K562 (cell line): ENCODE results near the gene RETSAT. TPM values are rescaled to one million over a fixed set of nuclear protein-coding genes. Genes with fewer than 3 reads are reported as not detected.

Source experiments
- ATAC-seq: fragments of 200-7000 bp; cut with Tn5 transposase; 3 replicates; pipeline ENCODE4 v1.9.1; 2020; ENCODE audit warnings: moderate library complexity
- BruUV-seq: library from RNA; stranded (reverse); fragments of 400-500 nt; replicated peaks from 2 replicates; lab custom pipeline; 2021; lab: Mats Ljungman, UMichigan
- CTCF ChIA-PET: fragments of 300-600 bp; formaldehyde crosslinking; extraction: SDS; loops from one replicate; lab custom pipeline; 2021; ENCODE audit warnings: low intra/inter-chr PET ratio; lab: Yijun Ruan, JAX
- POLR2A ChIA-PET: fragments of 300-600, 350-650 bp; sonication (Branson Sonifier 250); formaldehyde crosslinking; extraction: SDS; loops from one replicate; lab custom pipeline; 2021; ENCODE audit warnings: antibody characterized with exemption, inconsistent platforms; lab: Yijun Ruan, JAX
- DNase-seq, 4 experiments: peaks; one replicate each; pipeline versions ENCODE4 v3.0.0 to v3.0.0-alpha.2; 2011 to 2018; ENCODE audit warnings: low spot score in 3 of 4, mixed read lengths in 3 of 4; ENCODE audit errors: extremely low read depth in 1 of 4
- FAIRE-seq: peaks from 2 replicates; lab custom pipeline; 2011; peaks lifted over from hg19 to GRCh38; lab: Jason Lieb, UNC
- H2AFZ ChIP-seq: 2 replicates; pipeline ENCODE4 v1.6.0; 2011; ENCODE audit warnings: low read depth, low read length, control low read depth, inconsistent platforms
- H3K27ac ChIP-seq: fragments of 200-600 bp; 3 replicates; pipeline ENCODE4 v1.8.0; 2011; ENCODE audit warnings: low read depth, mild to moderate bottlenecking, control low read depth, inconsistent platforms, low read length, moderate library complexity, mixed read lengths; ENCODE audit errors: extremely low read depth
- H3K27me3 ChIP-seq, 2 experiments: fragments of 300-600 bp in 1 of 2; 2 replicates in 1 of 2; 3 replicates in 1 of 2; pipeline versions ENCODE4 v1.6.0 to v1.8.0; 2011; ENCODE audit warnings: inconsistent platforms in 2 of 2, low read length in 2 of 2, mild to moderate bottlenecking in 1 of 2, mixed read lengths in 1 of 2, moderate library complexity in 1 of 2; ENCODE audit not compliant: control insufficient read depth in 2 of 2, insufficient read depth in 2 of 2
- H3K36me3 ChIP-seq: fragments of 300-600 bp; 3 replicates; pipeline ENCODE4 v1.8.0; 2011; ENCODE audit warnings: mild to moderate bottlenecking, low read length, inconsistent platforms; ENCODE audit not compliant: control insufficient read depth, insufficient read depth
- H3K4me1 ChIP-seq, 2 experiments: fragments of 200-600 bp in 1 of 2; replicated peaks in 1 of 2; 2 replicates in 1 of 2; 3 replicates in 1 of 2; pipeline versions ENCODE4 v1.5.1 to v1.8.0; 2011; ENCODE audit warnings: inconsistent platforms in 2 of 2, low read length in 2 of 2, mild to moderate bottlenecking in 1 of 2, mixed read lengths in 1 of 2, moderate library complexity in 1 of 2; ENCODE audit not compliant: control insufficient read depth in 2 of 2, insufficient read depth in 2 of 2
- H3K4me2 ChIP-seq: 2 replicates; pipeline ENCODE4 v1.6.1; 2011; ENCODE audit warnings: low read length, control low read depth, inconsistent platforms, mixed read lengths; ENCODE audit not compliant: insufficient read depth
- H3K4me3 ChIP-seq: fragments of 200-600 bp; sonication (generic), shearing (Covaris generic); 2 replicates; pipeline ENCODE4 v1.5.1; 2016; ENCODE audit warnings: control low read depth, inconsistent platforms
- H3K79me2 ChIP-seq: fragments of 200-600 bp; 3 replicates; pipeline ENCODE4 v1.8.0; 2011; ENCODE audit warnings: low read length, inconsistent platforms; ENCODE audit not compliant: control insufficient read depth, insufficient read depth
- H3K9ac ChIP-seq, 2 experiments: 2 replicates each; pipeline versions ENCODE4 v1.6.0 to v1.6.1; 2011; ENCODE audit warnings: low read depth in 2 of 2, low read length in 2 of 2, control low read depth in 1 of 2, inconsistent platforms in 1 of 2, mild to moderate bottlenecking in 1 of 2, mixed read lengths in 1 of 2; ENCODE audit not compliant: insufficient read depth in 1 of 2
- H3K9me1 ChIP-seq: one replicate; pipeline ENCODE4 v1.6.0; 2011; ENCODE audit warnings: inconsistent platforms, mild to moderate bottlenecking, low read length, moderate library complexity; ENCODE audit not compliant: control insufficient read depth, insufficient read depth
- H3K9me3 ChIP-seq: replicated peaks from 2 replicates; pipeline ENCODE4 v1.5.1; 2011; ENCODE audit warnings: low read depth, low read length, inconsistent platforms; ENCODE audit not compliant: control insufficient read depth, insufficient read depth
- H4K20me1 ChIP-seq: replicated peaks from 2 replicates; pipeline ENCODE4 v1.6.1; 2011; ENCODE audit warnings: low read length, inconsistent platforms, mixed read lengths; ENCODE audit not compliant: control insufficient read depth, insufficient read depth
- ETS2 ChIP-seq: IDR thresholded peaks from 2 replicates; pipeline ENCODE4 v1.6.1; 2016; ENCODE audit warnings: borderline replicate concordance, missing genetic modification characterization, mild to moderate bottlenecking, moderate library complexity, missing compliant biosample characterization; ENCODE audit not compliant: poor library complexity, severe bottlenecking
- FOXK2 ChIP-seq, 2 experiments: fragments of 450-650 bp; IDR thresholded peaks in 1 of 2; conservative IDR thresholded peaks in 1 of 2; 2 replicates each; pipeline ENCODE4 v1.6.1; 2016; ENCODE audit warnings: low read depth in 2 of 2, mild to moderate bottlenecking in 1 of 2
- MCM2 ChIP-seq: fragments of 450-650 bp; IDR thresholded peaks from 2 replicates; pipeline ENCODE4 v1.6.1; 2017; ENCODE audit warnings: low read depth, mild to moderate bottlenecking
- RUNX1 ChIP-seq: sonication (generic); IDR thresholded peaks from 2 replicates; pipeline ENCODE4 v1.6.1; 2016; ENCODE audit warnings: antibody characterized with exemption, low read depth
- ZNF324 ChIP-seq: fragments of 250-450 bp; sonication (Bioruptor Pico); IDR thresholded peaks from 2 replicates; pipeline ENCODE4 v1.4.0; 2020; ENCODE audit warnings: mild to moderate bottlenecking
- WGBS: fragments of 100-300 bp; shearing (Covaris generic); methylation state at CpG from one replicate; pipeline ENCODE4 v1.1.6; 2016; ENCODE audit warnings: low coverage, mixed read lengths; ENCODE audit not compliant: insufficient coverage; ENCODE audit errors: missing lambda C conversion rate; 5-methylcytosine and 5-hydroxymethylcytosine counted together
- in situ Hi-C: fragments of 300-500 bp; cut with MboI; formaldehyde crosslinking; loops from 4 replicates; pipeline ENCODE4 v1.15.0; 2018; ENCODE audit warnings: inconsistent platforms, mixed read lengths
- intact Hi-C: fragments of 100-400 bp; cut with micrococcal nuclease; formaldehyde crosslinking; loops from 2 replicates; pipeline ENCODE4 v1.14.2; 2022
- polyA plus RNA-seq, 8 experiments: library from polyadenylated mRNA; depleted of rRNA in 4 of 8; stranded (reverse) in 5 of 8; unstranded in 3 of 8; fragments of >200 nt; fragmentation: Nextera tagmentation in 2 of 8; fragmentation: Illumina TruSeq in 1 of 8; extraction: Ambion mirVana in 2 of 8; extraction: Trizol in 1 of 8; gene quantifications; 2 replicates each; pipeline versions ENCODE4 v1.2.1 to v1.2.3, GENCODE V29; 2011 to 2014; ENCODE audit warnings: inconsistent platforms in 1 of 8, missing spikeins in 1 of 8
- total RNA-seq, 7 experiments: library from RNA; depleted of rRNA in 6 of 7; stranded (reverse); fragments of >200 nt in 6 of 7; fragmentation: Illumina TruSeq in 2 of 7; extraction: Trizol in 2 of 7; gene quantifications; 2 replicates each; pipeline versions ENCODE4 v1.2.1 to v1.2.3, GENCODE V29; 2011 to 2021; ENCODE audit warnings: low replicate concordance in 1 of 7
- TF ChIP-seq, protein P1 (sequence below): fragments of 450-650 bp; formaldehyde crosslinking; conservative IDR thresholded peaks from 2 replicates; pipeline ENCODE4 v1.4.0; 2022; ENCODE audit warnings: mild to moderate bottlenecking, missing genetic modification characterization

Gene RETSAT
- total and polyA plus RNA-seq, 9 of the 15 experiments (the other 6 are each of a cell fraction or from before 2014, with no cell fraction given): 1.9 to 21.6 (median 16.5) TPM

DNA sequence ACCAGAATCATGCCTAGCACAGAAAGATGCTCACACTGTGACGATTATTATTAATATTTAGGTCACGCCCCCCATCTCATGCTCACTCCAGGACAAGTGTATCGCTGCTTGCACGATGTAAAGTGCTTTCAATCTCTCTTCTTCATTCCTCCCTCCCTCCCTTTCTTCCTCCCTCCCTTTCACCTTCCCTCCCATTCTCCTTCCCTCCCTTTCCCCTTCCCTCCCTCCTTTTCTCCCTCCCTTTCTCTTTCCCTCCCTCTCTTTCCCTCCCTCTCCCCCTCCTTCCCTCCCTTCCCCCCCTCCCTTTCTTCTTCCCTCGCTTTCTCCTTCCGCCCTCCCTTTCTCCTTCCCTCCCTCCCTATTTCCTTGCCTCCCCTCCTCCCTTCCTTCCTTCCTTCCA is 46.1 kb downstream of the RETSAT start:
- TF ChIP-seq RUNX1 (no peak), FOXK2 (conservative IDR thresholded peaks at IDR 0.05 in 1 of 2, IDR thresholded peaks at IDR 0.05 in 1 of 2; ENCODE audit: low read depth in 2 of 2) (no peak), ZNF324 (CRISPR knock-in tag) (no peak), ETS2 (tag) (no peak), MCM2 (no peak)
- TF ChIP-seq, protein P1, sequence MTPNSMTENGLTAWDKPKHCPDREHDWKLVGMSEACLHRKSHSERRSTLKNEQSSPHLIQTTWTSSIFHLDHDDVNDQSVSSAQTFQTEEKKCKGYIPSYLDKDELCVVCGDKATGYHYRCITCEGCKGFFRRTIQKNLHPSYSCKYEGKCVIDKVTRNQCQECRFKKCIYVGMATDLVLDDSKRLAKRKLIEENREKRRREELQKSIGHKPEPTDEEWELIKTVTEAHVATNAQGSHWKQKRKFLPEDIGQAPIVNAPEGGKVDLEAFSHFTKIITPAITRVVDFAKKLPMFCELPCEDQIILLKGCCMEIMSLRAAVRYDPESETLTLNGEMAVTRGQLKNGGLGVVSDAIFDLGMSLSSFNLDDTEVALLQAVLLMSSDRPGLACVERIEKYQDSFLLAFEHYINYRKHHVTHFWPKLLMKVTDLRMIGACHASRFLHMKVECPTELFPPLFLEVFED (CRISPR knock-in tag): no peak
- ATAC-seq: no peak
- intact Hi-C loops (no loop called here), in situ Hi-C loops (loop anchor here (10.0 kb wide), 1 partner anchor 383 kb away; no protein-coding TSS in a partner anchor)
- Histone ChIP-seq H3K27me3 (peaks cover 15 to 31% of the 10 kb centered on the region in 2 experiments), H2AFZ (no peak overlapping the region), H3K79me2 (no peaks in the 10 kb centered on the region), H3K4me2 (no peak overlapping the region), H3K9ac (no peak overlapping the region), H3K9me1 (no peaks in the 10 kb centered on the region), H3K4me3 (no peak overlapping the region), H3K4me1 (peaks cover 9 to 28% of the 10 kb centered on the region in 2 experiments; a peak in 4 of 5 replicates), H4K20me1 (no peaks in the 10 kb centered on the region; the same call in 1 of the 2 replicates), H3K9me3 (no peaks in the 10 kb centered on the region), H3K27ac (no peak overlapping the region), H3K36me3 (no peaks in the 10 kb centered on the region)
- no peak for DNase-seq
- no TSS peak for BruUV-seq
- CTCF ChIA-PET: no interaction called here
- no peak for FAIRE-seq
- 65% methylated on average over 3 of the region's 6 CpGs for WGBS
- POLR2A ChIA-PET: interaction anchor here (0.5 to 1.5 kb wide), 3 partner anchors 10 to 574 kb away, joined by 3 to 11 read pairs (median 5); no protein-coding TSS in a partner anchor
